Measurements from ENCODE around the gene WDR82.

- TF ChIP-seq POLR2AphosphoS5 (IDR thresholded peaks at IDR 0.05) (no peak), CTCF (IDR thresholded peaks at IDR 0.05) (no peak), EP300 (IDR thresholded peaks at IDR 0.05) (no peak), POLR2A (IDR thresholded peaks at IDR 0.05) (no peak)
Observed at GRCh38 chr3:52215351-52215750, 63.1 kb downstream of the WDR82 start.
